Heart left ventricle (tissue), 13 donors: ENCODE measurements around the gene WHAMM.

ENCODE experiments used
- POLR2A ChIP-seq, 2 donors: fragments of 450-650 bp; IDR thresholded peaks; one replicate each; pipeline ENCODE4 v1.6.1; 2017; ENCODE audit warnings: antibody characterized with exemption in 2 of 2, mild to moderate bottlenecking in 2 of 2, moderate library complexity in 2 of 2
- TF ChIP-seq, protein P1 (sequence below), 12 donors: fragments of 200-600 bp; sonication (generic) in 4 of 12; IDR thresholded peaks; one replicate each; pipeline versions ENCODE4 v1.5.0 to v1.8.0; 2018 to 2022; ENCODE audit warnings: antibody characterized with exemption in 12 of 12, mild to moderate bottlenecking in 5 of 12
- donor health status: ischemic (EF 13 %, LVEDD 7.1; RV severe dilation, severe dysfunction).
- donor health status: DM: no; HTN: yes; CAD: no.
- donor health status: DM: no; HTN: no; CAD: no.
- donor health status: ischemic (EF 25% LVEDD 6.9; RV normal size, moderate dysfunction).
- donor health status: ischemic (EF 25% LVEDD 5.7; RV mildly dilated, moderate dysfunction).
- donor health status: ischemic (EF 35%, LVEDD 5.7; RV mildly dilated, moderate dysfunction).
- donor health status: nonischemic (EF 11% LVEDD 7.7; RV severe dilation, severe dysfunction).
- donor health status: DM: yes; HTN: yes; CAD: no.
- donor health status: PGD.
- donor health status: ischemic (EF 29% LVEDD 5.4; RV normal size, mild dysfunction).
- donor health status: nonischemic (EF 23%, LVEDD 6.1; RV moderate dilation, normal function).

GRCh38 chr15:82840166-82840565 is 30.7 kb downstream of the WHAMM start:
- TF ChIP-seq POLR2A (IDR thresholded peaks at IDR 0.05), result no peak
- TF ChIP-seq, protein P1, sequence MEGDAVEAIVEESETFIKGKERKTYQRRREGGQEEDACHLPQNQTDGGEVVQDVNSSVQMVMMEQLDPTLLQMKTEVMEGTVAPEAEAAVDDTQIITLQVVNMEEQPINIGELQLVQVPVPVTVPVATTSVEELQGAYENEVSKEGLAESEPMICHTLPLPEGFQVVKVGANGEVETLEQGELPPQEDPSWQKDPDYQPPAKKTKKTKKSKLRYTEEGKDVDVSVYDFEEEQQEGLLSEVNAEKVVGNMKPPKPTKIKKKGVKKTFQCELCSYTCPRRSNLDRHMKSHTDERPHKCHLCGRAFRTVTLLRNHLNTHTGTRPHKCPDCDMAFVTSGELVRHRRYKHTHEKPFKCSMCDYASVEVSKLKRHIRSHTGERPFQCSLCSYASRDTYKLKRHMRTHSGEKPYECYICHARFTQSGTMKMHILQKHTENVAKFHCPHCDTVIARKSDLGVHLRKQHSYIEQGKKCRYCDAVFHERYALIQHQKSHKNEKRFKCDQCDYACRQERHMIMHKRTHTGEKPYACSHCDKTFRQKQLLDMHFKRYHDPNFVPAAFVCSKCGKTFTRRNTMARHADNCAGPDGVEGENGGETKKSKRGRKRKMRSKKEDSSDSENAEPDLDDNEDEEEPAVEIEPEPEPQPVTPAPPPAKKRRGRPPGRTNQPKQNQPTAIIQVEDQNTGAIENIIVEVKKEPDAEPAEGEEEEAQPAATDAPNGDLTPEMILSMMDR (IDR thresholded peaks at IDR 0.05), result no peak
